GM12873 (cell line): ENCODE results near the gene TMEM51.

Source experiments
- CTCF ChIP-seq: IDR thresholded peaks from 2 replicates; pipeline ENCODE4 v1.5.1; 2012; ENCODE audit warnings: low read depth, mild to moderate bottlenecking, moderate library complexity, low read length, control low read depth; ENCODE audit not compliant: insufficient read depth; ENCODE audit errors: missing control alignments

TMEM51 gene

GRCh38 chr1:15212216-15212953 lies 58.8 kb downstream of the TMEM51 start:
- TF ChIP-seq CTCF = no peak

DNA sequence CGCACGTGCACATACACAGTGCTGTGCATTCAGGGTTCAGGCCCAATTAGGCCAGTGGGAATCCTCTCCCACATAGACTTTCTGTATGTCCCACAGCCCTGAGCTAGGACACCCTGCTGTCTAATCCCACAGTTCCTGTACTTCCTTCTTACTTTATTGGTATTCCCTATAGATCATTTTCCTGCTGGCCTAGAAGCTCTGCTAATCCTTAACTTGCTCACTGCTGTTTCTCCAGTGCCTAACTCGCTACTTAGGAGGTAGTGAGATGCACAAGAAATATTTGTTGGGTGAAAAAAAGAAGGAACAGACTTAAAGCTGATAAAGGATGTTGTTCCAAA lies 59.4 kb downstream of the TMEM51 start:
- no peak for TF ChIP-seq CTCF

- no peak for TF ChIP-seq CTCF
Observed at GRCh38 chr1:15213341-15213821, 59.8 kb downstream of the TMEM51 start.

DNA sequence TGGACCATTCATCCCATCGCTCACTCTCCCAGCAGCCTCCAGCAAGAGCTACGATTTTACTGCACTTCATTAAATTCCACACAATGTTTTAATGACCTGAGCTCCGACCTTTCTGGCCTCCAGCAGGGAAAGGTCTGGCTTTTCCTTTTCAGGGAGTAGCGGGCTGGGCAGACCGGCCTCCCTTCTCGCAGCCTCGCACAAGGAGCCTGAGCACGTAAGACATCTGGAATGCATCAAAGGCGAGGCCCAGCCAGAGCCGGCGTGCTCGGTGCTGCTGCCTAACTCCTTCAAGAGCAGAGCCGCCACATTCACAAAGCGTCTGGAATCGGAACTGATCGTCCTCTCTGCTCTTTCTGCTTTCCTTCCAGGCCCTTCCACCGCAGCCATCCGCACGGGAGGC lies 61.0 kb downstream of the TMEM51 start:
- TF ChIP-seq CTCF = no peak

- no peak for TF ChIP-seq CTCF
Observed at GRCh38 chr1:15215116-15215515, 61.6 kb downstream of the TMEM51 start.

DNA sequence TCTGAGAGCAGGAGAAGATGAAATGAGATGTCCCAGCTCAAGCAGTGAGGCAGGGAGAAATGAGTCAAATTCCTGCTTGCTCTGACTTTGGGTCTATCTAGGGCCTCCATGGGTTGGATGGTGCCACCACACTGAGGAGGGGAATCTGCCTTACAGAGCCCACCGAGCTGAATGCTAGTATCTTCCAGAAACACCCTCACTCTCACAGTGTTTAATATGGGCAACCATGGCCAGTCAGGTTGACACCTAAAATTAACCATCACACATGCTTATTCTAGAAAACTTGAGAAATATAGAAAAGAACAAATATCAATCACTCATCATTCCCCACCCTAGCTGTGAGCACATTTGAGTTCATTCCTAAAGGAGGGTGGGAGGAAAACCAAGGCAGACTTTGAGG lies 64.1 kb downstream of the TMEM51 start:
- TF ChIP-seq CTCF = no peak

DNA sequence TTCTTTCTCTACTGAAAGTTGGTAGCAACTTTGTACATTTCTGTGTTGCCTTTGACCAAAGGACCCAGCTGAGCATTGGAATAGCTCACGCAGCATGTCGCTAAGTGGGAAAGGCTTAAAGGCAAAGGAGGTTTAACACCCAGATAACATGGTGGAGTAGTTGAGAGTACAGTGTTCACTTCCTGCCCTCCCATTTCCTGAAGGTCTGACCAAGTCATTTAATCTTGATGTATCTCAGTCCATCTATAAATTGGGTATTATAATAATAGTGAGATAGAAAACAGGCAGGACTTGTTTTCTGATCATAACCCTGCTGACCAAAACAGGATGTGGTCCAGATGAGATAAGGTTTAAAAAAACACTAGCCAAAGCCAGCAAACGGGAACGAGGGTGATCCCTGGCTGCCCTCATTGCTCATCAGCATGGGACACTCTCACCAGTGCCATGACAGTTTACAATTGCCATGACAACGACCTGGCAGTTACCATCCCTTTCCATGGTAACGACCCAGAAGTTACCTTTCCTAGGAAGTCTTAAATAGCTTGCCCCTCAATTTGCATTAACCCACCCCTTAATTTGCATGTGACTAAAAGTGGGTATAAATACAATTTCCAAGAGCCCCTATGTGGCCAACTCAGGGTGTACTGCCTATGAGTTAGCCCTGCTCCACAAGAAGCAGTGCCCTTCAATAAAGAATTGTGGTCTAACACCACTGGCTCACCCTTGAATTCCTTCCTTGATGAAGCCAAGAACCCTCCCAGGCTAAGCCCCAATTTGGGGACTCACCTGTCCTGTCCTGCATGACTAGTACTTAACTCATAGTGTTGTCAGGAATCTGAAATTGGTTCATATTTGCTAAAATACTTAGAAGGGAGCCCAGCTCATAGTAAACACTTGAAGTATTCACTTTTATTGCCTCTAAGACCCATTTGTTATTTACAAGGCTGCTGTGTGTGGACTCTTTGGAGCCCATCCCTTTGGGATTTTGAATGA lies 65.0 kb downstream of the TMEM51 start:
- TF ChIP-seq CTCF = no peak
